M059J (cell line): ENCODE results near the gene PDCD1. TPM values are rescaled to one million over a fixed set of nuclear protein-coding genes. Genes with fewer than 3 reads are reported as not detected.
"Not testable (repeated sequence)": the region's sequence is repeated elsewhere in the genome, so short reads cannot be mapped to it uniquely, and the experiment has no call there.

Experiments
- DNase-seq: peaks from one replicate; pipeline ENCODE4 v3.0.0-alpha.2; 2012; ENCODE audit warnings: low read depth
- total RNA-seq: library from RNA; depleted of rRNA; stranded (reverse); fragments of >200 nt; shearing (Covaris generic); gene quantifications from 2 replicates; pipeline ENCODE4 v1.2.3, GENCODE V29; 2014

The PDCD1 gene
- total RNA-seq, 1 experiment from 2014 or later, result not detected

GRCh38 chr2:241835611-241836010 is 23.1 kb downstream of the PDCD1 start:
- peak; percentile 32 for DNase-seq

- no peak for DNase-seq
These were observed 24.0 kb downstream of the PDCD1 start for GRCh38 chr2:241834527-241835210.

- not testable (repeated sequence) for DNase-seq
These were observed 24.8 kb downstream of the PDCD1 start for GRCh38 chr2:241833756-241834526.

GRCh38 chr2:241833101-241833663 is 25.5 kb downstream of the PDCD1 start:
- DNase-seq, result peak; percentile 27

- DNase-seq, result no peak
These were observed 31.3 kb downstream of the PDCD1 start for GRCh38 chr2:241827394-241827793.

GRCh38 chr2:241823531-241824437 is 34.9 kb downstream of the PDCD1 start:
- DNase-seq, result not testable (repeated sequence)

- DNase-seq, result no peak
These were observed 36.5 kb downstream of the PDCD1 start for GRCh38 chr2:241822264-241822623.

- no peak for DNase-seq
These were observed 37.0 kb downstream of the PDCD1 start for GRCh38 chr2:241821460-241822263.

- no peak for DNase-seq
These were observed 37.9 kb downstream of the PDCD1 start for GRCh38 chr2:241820625-241821384.

GRCh38 chr2:241819947-241820624 is 38.6 kb downstream of the PDCD1 start:
- DNase-seq, result not testable (repeated sequence)

GRCh38 chr2:241818943-241819270 is 39.8 kb downstream of the PDCD1 start:
- DNase-seq, result no peak

- no peak for DNase-seq
These were observed 40.3 kb downstream of the PDCD1 start for GRCh38 chr2:241818229-241818942.

- DNase-seq, result not testable (repeated sequence)
These were observed 40.9 kb downstream of the PDCD1 start for GRCh38 chr2:241817821-241818215.

GRCh38 chr2:241817126-241817820 is 41.4 kb downstream of the PDCD1 start:
- no peak for DNase-seq

- no peak for DNase-seq
These were observed 42.1 kb downstream of the PDCD1 start for GRCh38 chr2:241816431-241817121.

GRCh38 chr2:241815477-241816430 is 42.9 kb downstream of the PDCD1 start:
- DNase-seq, result no peak
